Erythroblast (primary cell): ENCODE measurements around the gene ANKRD23.

Source experiments
- GATA1 ChIP-seq: IDR thresholded peaks from 2 replicates; pipeline ENCODE4 v1.6.1; 2011; ENCODE audit warnings: low read depth, mild to moderate bottlenecking, control low read depth, low read length, moderate library complexity
- POLR2A ChIP-seq: IDR thresholded peaks from 2 replicates; pipeline ENCODE4 v1.6.1; 2011; ENCODE audit warnings: mild to moderate bottlenecking, low read length

- TF ChIP-seq POLR2A (no peak), GATA1 (no peak)
Observed at GRCh38 chr2:96795076-96795475, 48.7 kb downstream of the ANKRD23 start.
